A549 (cell line): ENCODE measurements around the gene TSHZ2. TPM values are rescaled to one million over a fixed set of nuclear protein-coding genes. Genes with fewer than 3 reads are reported as not detected.

Experiments used
- ATAC-seq, 2 experiments: fragments of 200-7000 bp in 1 of 2; fragments of >200 bp in 1 of 2; cut with Nextera tagmentation in 1 of 2; cut with Tn5 transposase in 1 of 2; 3 replicates each; pipeline versions ENCODE4 v1.8.0 to v1.9.1; 2018 to 2020; ENCODE audit warnings: mild to moderate bottlenecking in 1 of 2, moderate library complexity in 1 of 2
- CTCF ChIA-PET: fragments of 300-600 bp; sonication (Branson Sonifier 250); formaldehyde crosslinking; extraction: SDS; loops from one replicate; lab custom pipeline; 2021; ENCODE audit warnings: antibody characterized with exemption, inconsistent platforms; lab: Yijun Ruan, JAX
- POLR2A ChIA-PET: fragments of 350-600 bp; formaldehyde crosslinking; extraction: SDS; loops from one replicate; lab custom pipeline; 2021; ENCODE audit warnings: antibody characterized with exemption, inconsistent platforms; lab: Yijun Ruan, JAX
- DNase-seq, 2 experiments: peaks; one replicate each; pipeline versions ENCODE4 v3.0.0 to v3.0.0-alpha.2; 2011 to 2016; ENCODE audit warnings: low read depth in 1 of 2, low spot score in 1 of 2
- FAIRE-seq: peaks from 2 replicates; lab custom pipeline; 2011; peaks lifted over from hg19 to GRCh38; lab: Jason Lieb, UNC
- H3K27ac ChIP-seq, 2 experiments: fragments of >200 bp; sonication (Bioruptor Twin); formaldehyde crosslinking; 3 replicates each; pipeline ENCODE4 v1.5.1; 2016 to 2017
- H3K4me1 ChIP-seq: fragments of >200 bp; sonication (Bioruptor Twin); formaldehyde crosslinking; 3 replicates; pipeline ENCODE4 v1.6.1; 2016
- H3K4me2 ChIP-seq: fragments of >200 bp; sonication (Bioruptor Twin); formaldehyde crosslinking; 3 replicates; pipeline ENCODE4 v1.6.1; 2016
- H3K4me3 ChIP-seq: fragments of >200 bp; sonication (Bioruptor Twin); formaldehyde crosslinking; 3 replicates; pipeline ENCODE4 v1.5.1; 2016
- H3K9me3 ChIP-seq: fragments of >200 bp; sonication (Bioruptor Twin); formaldehyde crosslinking; 3 replicates; pipeline ENCODE4 v1.6.1; 2016
- CBX2 ChIP-seq: fragments of 200-600 bp; sonication (generic); IDR thresholded peaks from 2 replicates; pipeline ENCODE4 v1.6.1; 2016; ENCODE audit warnings: low read depth, mild to moderate bottlenecking, borderline replicate concordance
- EHF ChIP-seq: fragments of 250-450 bp; sonication (Bioruptor Pico); IDR thresholded peaks from 2 replicates; pipeline ENCODE4 v1.5.0; 2020; ENCODE audit warnings: mild to moderate bottlenecking
- EHMT2 ChIP-seq: fragments of 200-600 bp; sonication (generic); IDR thresholded peaks from 2 replicates; pipeline ENCODE4 v1.6.1; 2016; ENCODE audit warnings: antibody characterized with exemption, low read depth, mild to moderate bottlenecking, moderate library complexity
- ELK1 ChIP-seq: fragments of 150-350 bp; IDR thresholded peaks from 2 replicates; pipeline ENCODE4 v1.6.1; 2014; ENCODE audit warnings: low read depth, mild to moderate bottlenecking, low read length
- EP300 ChIP-seq, 2 experiments: fragments of >200 bp; sonication (Bioruptor Twin); formaldehyde crosslinking; IDR thresholded peaks; 2 replicates in 1 of 2; 3 replicates in 1 of 2; pipeline ENCODE4 v1.6.1; 2016 to 2017
- FOSL2 ChIP-seq, 2 experiments: fragments of 450-650 bp in 1 of 2; fragments of >200 bp in 1 of 2; sonication (Bioruptor Twin) in 1 of 2; formaldehyde crosslinking; IDR thresholded peaks; 2 replicates each; pipeline versions ENCODE4 v1.5.0 to v1.6.1; 2016 to 2020; ENCODE audit warnings: mild to moderate bottlenecking in 1 of 2, moderate library complexity in 1 of 2
- GATA3 ChIP-seq: IDR thresholded peaks from 2 replicates; pipeline ENCODE4 v1.6.1; 2012; ENCODE audit warnings: borderline replicate concordance
- HDAC2 ChIP-seq: fragments of 200-600 bp; sonication (generic); IDR thresholded peaks from 2 replicates; pipeline ENCODE4 v1.6.1; 2016
- HOXA7 ChIP-seq: fragments of 250-450 bp; sonication (Bioruptor Pico); IDR thresholded peaks from 2 replicates; pipeline ENCODE4 v1.5.0; 2020; ENCODE audit warnings: mild to moderate bottlenecking, moderate library complexity
- HOXB13 ChIP-seq: fragments of 250-450 bp; sonication (Bioruptor Pico); IDR thresholded peaks from 2 replicates; pipeline ENCODE4 v1.5.0; 2020; ENCODE audit warnings: low read depth, mild to moderate bottlenecking, moderate library complexity
- JUN ChIP-seq, 2 experiments: fragments of >200 bp; sonication (Bioruptor Twin); formaldehyde crosslinking; IDR thresholded peaks; 2 replicates in 1 of 2; 3 replicates in 1 of 2; pipeline ENCODE4 v1.6.1; 2016 to 2017
- KDM5A ChIP-seq: fragments of 200-600 bp; sonication (generic); IDR thresholded peaks from 2 replicates; pipeline ENCODE4 v1.6.1; 2016; ENCODE audit warnings: antibody characterized with exemption, mild to moderate bottlenecking
- NFE2L2 ChIP-seq: fragments of 150-350 bp; conservative IDR thresholded peaks from 2 replicates; pipeline ENCODE4 v1.6.1; 2014; ENCODE audit warnings: low read length
- NPAS2 ChIP-seq: fragments of 250-450 bp; sonication (Bioruptor Pico); IDR thresholded peaks from 2 replicates; pipeline ENCODE4 v1.8.0; 2022; ENCODE audit warnings: mild to moderate bottlenecking, moderate library complexity, borderline replicate concordance
- PHF8 ChIP-seq: fragments of 200-600 bp; sonication (generic); IDR thresholded peaks from 2 replicates; pipeline ENCODE4 v1.6.1; 2016; ENCODE audit warnings: low read depth, mild to moderate bottlenecking, antibody characterized with exemption, moderate library complexity, borderline replicate concordance
- POLR2A ChIP-seq: IDR thresholded peaks from 2 replicates; pipeline ENCODE4 v1.6.1; 2012; ENCODE audit warnings: mild to moderate bottlenecking, low read length
- RNF2 ChIP-seq: fragments of 200-600 bp; sonication (generic); IDR thresholded peaks from 2 replicates; pipeline ENCODE4 v1.6.1; 2016; ENCODE audit warnings: low read depth, mild to moderate bottlenecking, antibody characterized with exemption, moderate library complexity, borderline replicate concordance
- SMC3 ChIP-seq: fragments of >200 bp; sonication (Bioruptor Twin); formaldehyde crosslinking; IDR thresholded peaks from 3 replicates; pipeline ENCODE4 v1.6.1; 2018; ENCODE audit warnings: inconsistent platforms
- WGBS: methylation state at CpG from one replicate; pipeline ENCODE4 v1.1.6; 2017; ENCODE audit errors: missing lambda C conversion rate; 5-methylcytosine and 5-hydroxymethylcytosine counted together
- polyA plus RNA-seq, 4 experiments: library from polyadenylated mRNA; depleted of rRNA in 3 of 4; stranded (reverse); fragments of >200 nt; fragmentation: RNase III in 1 of 4; extraction: RNeasy Plus Mini Kit Qiagen cat#74134 plus additional on column Dnase treatment in 1 of 4; gene quantifications; 2 replicates in 3 of 4; 3 replicates in 1 of 4; pipeline ENCODE4 v1.2.3, GENCODE V29; 2011 to 2017
- TF ChIP-seq, protein P1 (sequence below): fragments of 200-600 bp; sonication (generic); IDR thresholded peaks from 2 replicates; pipeline ENCODE4 v1.6.1; 2016; ENCODE audit warnings: antibody characterized with exemption, mild to moderate bottlenecking, moderate library complexity
- TF ChIP-seq, protein P2 (sequence below): fragments of >200 bp; sonication (Bioruptor Twin); formaldehyde crosslinking; IDR thresholded peaks from 3 replicates; pipeline ENCODE4 v1.5.1; 2016

TSHZ2 gene
- polyA plus RNA-seq, 2 of the 4 experiments (the other 2 are of a cell fraction): not detected

GRCh38 chr20:53177687-53178086 is 205.5 kb downstream of the TSHZ2 start:
- Histone ChIP-seq H3K9me3 (no peaks in the 10 kb centered on the region), H3K27ac (no peak overlapping the region), H3K4me1 (no peaks in the 10 kb centered on the region)
- no peak for DNase-seq
- no peak for TF ChIP-seq HOXA7 (CRISPR knock-in tag)
- no peak for TF ChIP-seq NPAS2
- no peak for TF ChIP-seq CBX2
- TF ChIP-seq POLR2A: no peak
- TF ChIP-seq EHF: no peak
- no peak for TF ChIP-seq EP300 (IDR thresholded peaks at IDR 0.05)
- no peak for TF ChIP-seq PHF8
- TF ChIP-seq GATA3: no peak
- TF ChIP-seq EHMT2: no peak
- no peak for TF ChIP-seq NFE2L2
- no peak for TF ChIP-seq RNF2
- TF ChIP-seq FOSL2 (IDR thresholded peaks at IDR 0.05): no peak
- no peak for TF ChIP-seq FOSL2 (CRISPR knock-in tag; IDR thresholded peaks at IDR 0.05)
- TF ChIP-seq HDAC2: no peak
- TF ChIP-seq, protein P1, sequence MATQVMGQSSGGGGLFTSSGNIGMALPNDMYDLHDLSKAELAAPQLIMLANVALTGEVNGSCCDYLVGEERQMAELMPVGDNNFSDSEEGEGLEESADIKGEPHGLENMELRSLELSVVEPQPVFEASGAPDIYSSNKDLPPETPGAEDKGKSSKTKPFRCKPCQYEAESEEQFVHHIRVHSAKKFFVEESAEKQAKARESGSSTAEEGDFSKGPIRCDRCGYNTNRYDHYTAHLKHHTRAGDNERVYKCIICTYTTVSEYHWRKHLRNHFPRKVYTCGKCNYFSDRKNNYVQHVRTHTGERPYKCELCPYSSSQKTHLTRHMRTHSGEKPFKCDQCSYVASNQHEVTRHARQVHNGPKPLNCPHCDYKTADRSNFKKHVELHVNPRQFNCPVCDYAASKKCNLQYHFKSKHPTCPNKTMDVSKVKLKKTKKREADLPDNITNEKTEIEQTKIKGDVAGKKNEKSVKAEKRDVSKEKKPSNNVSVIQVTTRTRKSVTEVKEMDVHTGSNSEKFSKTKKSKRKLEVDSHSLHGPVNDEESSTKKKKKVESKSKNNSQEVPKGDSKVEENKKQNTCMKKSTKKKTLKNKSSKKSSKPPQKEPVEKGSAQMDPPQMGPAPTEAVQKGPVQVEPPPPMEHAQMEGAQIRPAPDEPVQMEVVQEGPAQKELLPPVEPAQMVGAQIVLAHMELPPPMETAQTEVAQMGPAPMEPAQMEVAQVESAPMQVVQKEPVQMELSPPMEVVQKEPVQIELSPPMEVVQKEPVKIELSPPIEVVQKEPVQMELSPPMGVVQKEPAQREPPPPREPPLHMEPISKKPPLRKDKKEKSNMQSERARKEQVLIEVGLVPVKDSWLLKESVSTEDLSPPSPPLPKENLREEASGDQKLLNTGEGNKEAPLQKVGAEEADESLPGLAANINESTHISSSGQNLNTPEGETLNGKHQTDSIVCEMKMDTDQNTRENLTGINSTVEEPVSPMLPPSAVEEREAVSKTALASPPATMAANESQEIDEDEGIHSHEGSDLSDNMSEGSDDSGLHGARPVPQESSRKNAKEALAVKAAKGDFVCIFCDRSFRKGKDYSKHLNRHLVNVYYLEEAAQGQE: no peak
- TF ChIP-seq KDM5A: no peak
- no peak for TF ChIP-seq ELK1
- TF ChIP-seq, all 56 proteins: peak for 0
- ATAC-seq: no peak
- FAIRE-seq: no peak
- CTCF ChIA-PET: interaction anchor here (1.8 kb wide), 1 partner anchor 11 kb away, joined by 6 read pairs; no protein-coding TSS in a partner anchor
- no peak overlapping the region for H3K4me2 ChIP-seq
- WGBS: 5% methylated on average over 2 of the region's 2 CpGs
- POLR2A ChIA-PET: no interaction called here
- H3K4me3 ChIP-seq: no peak overlapping the region

DNA sequence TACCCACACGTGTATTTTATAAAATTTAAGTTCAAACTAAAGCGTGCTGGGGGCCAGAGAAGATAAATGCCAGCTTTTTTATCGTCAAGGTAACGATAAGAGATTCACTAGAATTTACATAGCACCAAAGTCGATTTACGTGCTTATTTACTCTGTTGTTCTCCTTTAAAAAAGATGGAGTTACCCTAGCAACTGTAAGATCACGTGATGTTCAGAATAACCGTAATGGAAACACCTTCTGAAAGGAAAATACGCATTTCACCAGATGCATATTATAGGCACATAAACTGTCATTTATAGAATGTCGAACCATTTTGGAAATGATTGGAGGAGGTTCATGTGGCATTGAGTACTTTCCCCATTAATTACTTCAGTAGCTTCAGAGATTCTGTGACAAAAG is 207.6 kb downstream of the TSHZ2 start:
- CTCF ChIA-PET: no interaction called here
- Histone ChIP-seq H3K4me2 (no peak overlapping the region), H3K4me1 (no peaks in the 10 kb centered on the region)
- TF ChIP-seq JUN (IDR thresholded peaks at IDR 0.05): no peak
- TF ChIP-seq NPAS2: no peak
- TF ChIP-seq, protein P2, sequence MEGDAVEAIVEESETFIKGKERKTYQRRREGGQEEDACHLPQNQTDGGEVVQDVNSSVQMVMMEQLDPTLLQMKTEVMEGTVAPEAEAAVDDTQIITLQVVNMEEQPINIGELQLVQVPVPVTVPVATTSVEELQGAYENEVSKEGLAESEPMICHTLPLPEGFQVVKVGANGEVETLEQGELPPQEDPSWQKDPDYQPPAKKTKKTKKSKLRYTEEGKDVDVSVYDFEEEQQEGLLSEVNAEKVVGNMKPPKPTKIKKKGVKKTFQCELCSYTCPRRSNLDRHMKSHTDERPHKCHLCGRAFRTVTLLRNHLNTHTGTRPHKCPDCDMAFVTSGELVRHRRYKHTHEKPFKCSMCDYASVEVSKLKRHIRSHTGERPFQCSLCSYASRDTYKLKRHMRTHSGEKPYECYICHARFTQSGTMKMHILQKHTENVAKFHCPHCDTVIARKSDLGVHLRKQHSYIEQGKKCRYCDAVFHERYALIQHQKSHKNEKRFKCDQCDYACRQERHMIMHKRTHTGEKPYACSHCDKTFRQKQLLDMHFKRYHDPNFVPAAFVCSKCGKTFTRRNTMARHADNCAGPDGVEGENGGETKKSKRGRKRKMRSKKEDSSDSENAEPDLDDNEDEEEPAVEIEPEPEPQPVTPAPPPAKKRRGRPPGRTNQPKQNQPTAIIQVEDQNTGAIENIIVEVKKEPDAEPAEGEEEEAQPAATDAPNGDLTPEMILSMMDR: no peak
- no peak for TF ChIP-seq HOXB13 (CRISPR knock-in tag)
- no peak for TF ChIP-seq SMC3
- TF ChIP-seq, all 56 proteins: peak for 0
- POLR2A ChIA-PET: no interaction called here
- no peaks in the 10 kb centered on the region for H3K9me3 ChIP-seq
- no peak overlapping the region for H3K27ac ChIP-seq
- ATAC-seq (no peak), FAIRE-seq (no peak), DNase-seq (no peak)
- WGBS: 20% methylated on average over 10 of the region's 10 CpGs
- H3K4me3 ChIP-seq: no peak overlapping the region
